Liver (tissue), 9 donors: Measurements from ENCODE around the gene CNOT3. TPM values are rescaled to one million over a fixed set of nuclear protein-coding genes. Genes with fewer than 3 reads are reported as not detected.
A peak's percentile ranks its signal among the peaks of the same experiment; 100 is the strongest.
"Not testable (repeated sequence)": the region's sequence is repeated elsewhere in the genome, so short reads cannot be mapped to it uniquely, and the experiment has no call there.

Experiments
- DNase-seq: peaks from one replicate; pipeline ENCODE4 v3.0.0-alpha.2; 2017; ENCODE audit warnings: low spot score
- H3K27ac ChIP-seq, 2 donors: one replicate each; pipeline ENCODE4 v1.7.0; 2013; ENCODE audit warnings: inconsistent platforms in 2 of 2, low read length in 2 of 2, control low read depth in 1 of 2, low read depth in 1 of 2, mild to moderate bottlenecking in 1 of 2
- H3K27me3 ChIP-seq, 4 donors: one replicate each; pipeline versions ENCODE4 v1.6.1 to v1.7.0; 2013; ENCODE audit warnings: low read length in 3 of 4, inconsistent platforms in 1 of 4, mild to moderate bottlenecking in 1 of 4, moderate library complexity in 1 of 4; ENCODE audit not compliant: control insufficient read depth in 4 of 4, insufficient read depth in 4 of 4
- H3K36me3 ChIP-seq, 4 donors: one replicate each; pipeline versions ENCODE4 v1.6.1 to v1.7.0; 2013; ENCODE audit warnings: low read length in 3 of 4, mild to moderate bottlenecking in 3 of 4, low read depth in 1 of 4, moderate library complexity in 1 of 4; ENCODE audit not compliant: control insufficient read depth in 4 of 4, insufficient read depth in 3 of 4
- H3K4me1 ChIP-seq, 4 donors: one replicate each; pipeline versions ENCODE4 v1.6.1 to v1.7.0; 2013; ENCODE audit warnings: low read length in 3 of 4, mild to moderate bottlenecking in 3 of 4, moderate library complexity in 1 of 4; ENCODE audit not compliant: control insufficient read depth in 4 of 4, insufficient read depth in 4 of 4
- H3K4me3 ChIP-seq, 3 donors: one replicate each; pipeline versions ENCODE4 v1.6.1 to v1.7.0; 2013; ENCODE audit warnings: low read length in 3 of 3, control low read depth in 1 of 3, low read depth in 1 of 3, mild to moderate bottlenecking in 1 of 3
- H3K9ac ChIP-seq, 2 donors: one replicate each; pipeline ENCODE4 v1.7.0; 2013; ENCODE audit warnings: low read length in 2 of 2, mild to moderate bottlenecking in 2 of 2, moderate library complexity in 2 of 2, control low read depth in 1 of 2, low read depth in 1 of 2
- H3K9me3 ChIP-seq, 4 donors: one replicate each; pipeline versions ENCODE4 v1.6.1 to v1.7.0; 2013; ENCODE audit warnings: low read length in 3 of 4; ENCODE audit not compliant: control insufficient read depth in 4 of 4
- ATF3 ChIP-seq: IDR thresholded peaks from 2 replicates; pipeline ENCODE4 v1.6.1; 2016; ENCODE audit warnings: antibody characterized with exemption
- FOXA1 ChIP-seq: IDR thresholded peaks from 2 replicates; pipeline ENCODE4 v1.6.1; 2016; ENCODE audit warnings: antibody characterized with exemption
- FOXA2 ChIP-seq: IDR thresholded peaks from 2 replicates; pipeline ENCODE4 v1.6.1; 2016; ENCODE audit warnings: antibody characterized with exemption
- GABPA ChIP-seq, 2 donors: IDR thresholded peaks in 1 of 2; conservative IDR thresholded peaks in 1 of 2; 2 replicates each; pipeline ENCODE4 v1.6.1; 2016; ENCODE audit warnings: antibody characterized with exemption in 2 of 2, mild to moderate bottlenecking in 1 of 2, moderate library complexity in 1 of 2
- HNF4A ChIP-seq, 2 donors: conservative IDR thresholded peaks; 2 replicates each; pipeline ENCODE4 v1.6.1; 2016; ENCODE audit warnings: antibody characterized with exemption in 2 of 2, mild to moderate bottlenecking in 2 of 2
- HNF4G ChIP-seq: IDR thresholded peaks from 2 replicates; pipeline ENCODE4 v1.6.1; 2016; ENCODE audit warnings: antibody characterized with exemption
- JUND ChIP-seq, 2 donors: IDR thresholded peaks; 2 replicates each; pipeline ENCODE4 v1.6.1; 2016; ENCODE audit warnings: antibody characterized with exemption in 2 of 2
- NR2F2 ChIP-seq: IDR thresholded peaks from 2 replicates; pipeline ENCODE4 v1.6.1; 2016; ENCODE audit warnings: antibody characterized with exemption
- RAD21 ChIP-seq, 2 donors: IDR thresholded peaks; 2 replicates each; pipeline ENCODE4 v1.6.1; 2016; ENCODE audit warnings: antibody characterized with exemption in 2 of 2, mild to moderate bottlenecking in 2 of 2
- RXRA ChIP-seq, 2 donors: IDR thresholded peaks; 2 replicates each; pipeline ENCODE4 v1.6.1; 2017 to 2018; ENCODE audit warnings: antibody characterized with exemption in 2 of 2, mild to moderate bottlenecking in 1 of 2
- SP1 ChIP-seq: IDR thresholded peaks from 2 replicates; pipeline ENCODE4 v1.6.1; 2018; ENCODE audit warnings: antibody characterized with exemption, mild to moderate bottlenecking
- TAF1 ChIP-seq: conservative IDR thresholded peaks from 2 replicates; pipeline ENCODE4 v1.6.1; 2016; ENCODE audit warnings: antibody characterized with exemption, mild to moderate bottlenecking
- YY1 ChIP-seq: IDR thresholded peaks from 2 replicates; pipeline ENCODE4 v1.6.1; 2016; ENCODE audit warnings: antibody characterized with exemption, mild to moderate bottlenecking
- WGBS: extraction: QIAGEN DNeasy Blood & Tissue Kit; methylation state at CpG from one replicate; pipeline ENCODE4 v1.1.7; 2013; 5-methylcytosine and 5-hydroxymethylcytosine counted together
- polyA plus RNA-seq, 2 donors: library from polyadenylated mRNA; stranded (reverse) in 1 of 2; unstranded in 1 of 2; fragments of 200-250 nt in 1 of 2; fragments of >200 nt in 1 of 2; fragmentation: Nextera tagmentation in 1 of 2; extraction: Ambion mirVana in 1 of 2; gene quantifications; one replicate each; pipeline versions ENCODE4 v1.2.1 to v1.2.3, GENCODE V29; 2013 to 2015
- total RNA-seq, 2 donors: library from RNA; depleted of rRNA; stranded (reverse); fragments of >200 nt; gene quantifications; one replicate each; pipeline ENCODE4 v1.2.3, GENCODE V29; 2014
- TF ChIP-seq, protein P1 (sequence below): IDR thresholded peaks from 2 replicates; pipeline ENCODE4 v1.6.1; 2016; ENCODE audit warnings: antibody characterized with exemption
- TF ChIP-seq, protein P2 (sequence below): IDR thresholded peaks from 2 replicates; pipeline ENCODE4 v1.6.1; 2016; ENCODE audit warnings: antibody characterized with exemption, mild to moderate bottlenecking
- donor health status: healthy.
- donor health status: healthy.
- donor health status: healthy.
- donor health status: healthy.
- donor health status: healthy.

The CNOT3 gene
- total and polyA plus RNA-seq, 4 donors, result 3.7 to 13.0 (median 9.1) TPM

DNA sequence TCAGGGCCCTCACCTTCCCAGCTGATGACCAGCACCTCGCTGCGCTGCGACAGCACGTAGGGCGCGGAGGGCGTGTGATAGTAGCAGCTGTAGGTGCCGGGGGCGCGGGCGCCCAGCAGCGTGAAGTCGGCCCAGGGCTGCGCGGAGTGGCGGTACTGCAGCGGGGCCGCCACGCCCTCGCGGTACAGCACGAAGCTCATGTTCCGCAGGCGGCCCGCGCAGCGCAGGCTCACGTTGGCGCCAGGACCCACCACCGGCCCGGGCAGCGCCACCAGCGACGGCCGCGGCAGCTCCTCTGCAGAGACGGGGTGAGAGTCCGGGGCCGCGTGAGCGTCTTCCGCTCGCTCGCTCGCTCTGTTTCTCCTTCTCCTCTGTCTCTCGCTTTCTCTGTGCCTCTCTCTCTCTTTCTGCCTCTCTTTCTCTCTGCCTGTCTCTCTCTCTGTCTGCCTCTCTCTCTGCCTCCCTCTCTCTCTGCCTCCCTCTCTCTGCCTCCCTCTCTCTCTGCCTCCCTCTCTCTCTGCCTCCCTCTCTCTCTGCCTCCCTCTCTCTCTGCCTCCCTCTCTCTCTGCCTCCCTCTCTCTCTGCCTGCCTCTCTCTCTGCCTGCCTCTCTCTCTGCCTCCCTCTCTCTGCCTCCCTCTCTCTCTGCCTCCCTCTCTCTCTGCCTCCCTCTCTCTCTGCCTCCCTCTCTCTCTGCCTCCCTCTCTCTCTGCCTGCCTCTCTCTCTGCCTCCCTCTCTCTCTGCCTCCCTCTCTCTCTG lies 41.5 kb upstream of the CNOT3 start:
- WGBS, result 2% methylated on average over 46 of the region's 46 CpGs
- H3K27me3 ChIP-seq, DNase-seq, H3K9me3 ChIP-seq, H3K27ac ChIP-seq, H3K36me3 ChIP-seq, H3K4me1 ChIP-seq, H3K9ac ChIP-seq: not testable (repeated sequence)
- H3K4me3 ChIP-seq, result peak overlapping the region in 1 of 3 donors; percentile 20

- Histone ChIP-seq H3K9me3 (no peaks in the 10 kb centered on the region), H3K4me3 (no peak overlapping the region), H3K27me3 (peaks cover 0 to 4% (median 0%) of the 10 kb centered on the region in 4 donors), H3K36me3 (no peaks in the 10 kb centered on the region), H3K27ac (no peak overlapping the region), H3K4me1 (peaks cover 0 to 5% (median 4%) of the 10 kb centered on the region in 4 donors), H3K9ac (no peak overlapping the region)
- TF ChIP-seq GABPA (IDR thresholded peaks at IDR 0.05 in 1 of 2, conservative IDR thresholded peaks at IDR 0.05 in 1 of 2), result no peak
- TF ChIP-seq TAF1, result no peak
- TF ChIP-seq, protein P1, sequence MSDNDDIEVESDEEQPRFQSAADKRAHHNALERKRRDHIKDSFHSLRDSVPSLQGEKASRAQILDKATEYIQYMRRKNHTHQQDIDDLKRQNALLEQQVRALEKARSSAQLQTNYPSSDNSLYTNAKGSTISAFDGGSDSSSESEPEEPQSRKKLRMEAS, result no peak
- TF ChIP-seq JUND (IDR thresholded peaks at IDR 0.05), result no peak
- TF ChIP-seq FOXA1, result no peak
- no peak for TF ChIP-seq ATF3
- TF ChIP-seq, protein P2, sequence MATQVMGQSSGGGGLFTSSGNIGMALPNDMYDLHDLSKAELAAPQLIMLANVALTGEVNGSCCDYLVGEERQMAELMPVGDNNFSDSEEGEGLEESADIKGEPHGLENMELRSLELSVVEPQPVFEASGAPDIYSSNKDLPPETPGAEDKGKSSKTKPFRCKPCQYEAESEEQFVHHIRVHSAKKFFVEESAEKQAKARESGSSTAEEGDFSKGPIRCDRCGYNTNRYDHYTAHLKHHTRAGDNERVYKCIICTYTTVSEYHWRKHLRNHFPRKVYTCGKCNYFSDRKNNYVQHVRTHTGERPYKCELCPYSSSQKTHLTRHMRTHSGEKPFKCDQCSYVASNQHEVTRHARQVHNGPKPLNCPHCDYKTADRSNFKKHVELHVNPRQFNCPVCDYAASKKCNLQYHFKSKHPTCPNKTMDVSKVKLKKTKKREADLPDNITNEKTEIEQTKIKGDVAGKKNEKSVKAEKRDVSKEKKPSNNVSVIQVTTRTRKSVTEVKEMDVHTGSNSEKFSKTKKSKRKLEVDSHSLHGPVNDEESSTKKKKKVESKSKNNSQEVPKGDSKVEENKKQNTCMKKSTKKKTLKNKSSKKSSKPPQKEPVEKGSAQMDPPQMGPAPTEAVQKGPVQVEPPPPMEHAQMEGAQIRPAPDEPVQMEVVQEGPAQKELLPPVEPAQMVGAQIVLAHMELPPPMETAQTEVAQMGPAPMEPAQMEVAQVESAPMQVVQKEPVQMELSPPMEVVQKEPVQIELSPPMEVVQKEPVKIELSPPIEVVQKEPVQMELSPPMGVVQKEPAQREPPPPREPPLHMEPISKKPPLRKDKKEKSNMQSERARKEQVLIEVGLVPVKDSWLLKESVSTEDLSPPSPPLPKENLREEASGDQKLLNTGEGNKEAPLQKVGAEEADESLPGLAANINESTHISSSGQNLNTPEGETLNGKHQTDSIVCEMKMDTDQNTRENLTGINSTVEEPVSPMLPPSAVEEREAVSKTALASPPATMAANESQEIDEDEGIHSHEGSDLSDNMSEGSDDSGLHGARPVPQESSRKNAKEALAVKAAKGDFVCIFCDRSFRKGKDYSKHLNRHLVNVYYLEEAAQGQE, result no peak
- TF ChIP-seq FOXA2, result no peak
- no peak for DNase-seq
- WGBS, result 6% methylated on average over 14 of the region's 14 CpGs
Measured at GRCh38 chr19:54096617-54097106, 40.9 kb upstream of the CNOT3 start.

- Histone ChIP-seq H3K4me1 (peaks cover 5 to 17% (median 13%) of the 10 kb centered on the region in 4 donors), H3K9ac (no peak overlapping the region), H3K27me3 (peaks cover 0 to 4% (median 0%) of the 10 kb centered on the region in 4 donors), H3K36me3 (no peaks in the 10 kb centered on the region), H3K27ac (no peak overlapping the region), H3K4me3 (no peak overlapping the region), H3K9me3 (no peaks in the 10 kb centered on the region)
- no peak for DNase-seq
- WGBS, result 83% methylated on average over 12 of the region's 12 CpGs
- no peak for TF ChIP-seq ATF3
- no peak for TF ChIP-seq NR2F2
- no peak for TF ChIP-seq FOXA1
- TF ChIP-seq RXRA (IDR thresholded peaks at IDR 0.05), result no peak
- TF ChIP-seq YY1, result no peak
- TF ChIP-seq RAD21 (IDR thresholded peaks at IDR 0.05), result no peak
- no peak for TF ChIP-seq SP1
- TF ChIP-seq HNF4G, result no peak
- no peak for TF ChIP-seq JUND (IDR thresholded peaks at IDR 0.05)
- no peak for TF ChIP-seq HNF4A (conservative IDR thresholded peaks at IDR 0.05)
- no peak for TF ChIP-seq GABPA (IDR thresholded peaks at IDR 0.05 in 1 of 2, conservative IDR thresholded peaks at IDR 0.05 in 1 of 2)
- TF ChIP-seq, protein P1, result no peak
- TF ChIP-seq, protein P2, result no peak
Measured at GRCh38 chr19:54099190-54099902, 38.2 kb upstream of the CNOT3 start.
